ENCODE measurements around the gene R3HDM2.
"Not testable (repeated sequence)": the region's sequence is repeated elsewhere in the genome, so short reads cannot be mapped to it uniquely, and the experiment has no call there.

The R3HDM2 gene

DNA sequence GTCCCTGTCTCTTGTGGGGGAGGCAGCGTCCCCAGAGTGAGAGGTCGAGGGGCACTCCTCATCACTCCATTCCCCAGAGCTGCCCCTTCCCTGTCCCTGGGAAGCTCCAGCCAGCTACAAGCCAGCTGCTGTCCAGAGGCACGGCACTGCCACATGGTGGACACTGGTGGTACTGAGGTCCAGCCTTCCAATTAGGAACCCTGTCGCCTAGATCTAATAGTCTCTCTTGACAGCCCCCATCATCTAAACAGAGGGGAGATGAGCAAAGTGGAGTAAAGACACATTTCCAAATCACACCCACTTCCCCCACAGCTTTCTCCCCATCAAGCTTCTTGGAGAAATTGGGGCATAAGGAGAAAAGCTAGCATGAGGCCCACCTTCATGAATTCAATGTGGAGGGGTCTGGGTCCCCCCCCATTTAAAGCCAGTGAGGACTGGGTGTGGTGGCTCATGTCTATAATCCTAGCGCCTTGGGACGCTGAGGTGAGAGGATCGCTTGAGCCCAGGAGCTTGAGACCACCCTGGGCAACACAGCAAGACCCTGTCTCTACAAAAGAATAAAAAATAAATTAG lies 22.2 kb upstream of the R3HDM2 start:
- peak; percentile 88 for DNase-seq (ENCODE audit: low read depth, low spot score)

DNA sequence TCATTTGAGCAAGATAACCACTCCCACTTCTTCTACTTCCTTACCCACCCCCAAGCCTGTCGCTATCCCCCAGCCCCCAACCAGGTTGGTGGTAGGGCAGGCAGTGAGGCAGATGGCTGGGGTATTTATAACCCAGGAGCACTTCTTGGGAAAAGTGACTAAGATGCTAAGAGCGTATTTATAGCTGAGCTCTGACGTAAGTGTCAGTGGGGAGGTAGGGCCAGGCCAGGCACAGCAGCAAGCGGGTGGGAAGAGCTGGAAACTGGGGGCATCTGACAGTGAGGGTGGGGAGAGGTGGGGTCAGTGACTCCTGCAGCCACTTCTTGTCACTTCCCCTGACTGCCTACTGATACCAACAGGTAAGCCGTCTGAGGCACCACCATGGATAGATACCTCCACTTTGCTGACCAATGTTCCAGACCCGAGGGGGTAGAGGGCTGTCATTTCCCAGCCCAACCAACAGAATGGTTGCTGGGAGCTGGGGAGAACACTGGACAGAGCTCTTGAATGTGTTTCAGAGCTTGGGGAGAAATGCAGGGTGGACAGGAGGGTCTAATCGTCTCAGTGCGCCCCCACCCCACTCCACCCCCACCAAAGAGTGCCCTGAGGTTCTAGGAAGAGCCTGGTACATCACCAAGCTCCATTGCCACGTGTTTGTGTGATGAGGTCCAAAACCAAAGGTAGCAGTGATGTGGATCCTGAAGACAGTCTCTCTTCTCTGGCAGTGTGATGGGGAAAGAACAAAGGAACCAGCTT lies 21.5 kb upstream of the R3HDM2 start:
- peak; percentile 69 for DNase-seq (ENCODE audit: low read depth, low spot score)

DNA sequence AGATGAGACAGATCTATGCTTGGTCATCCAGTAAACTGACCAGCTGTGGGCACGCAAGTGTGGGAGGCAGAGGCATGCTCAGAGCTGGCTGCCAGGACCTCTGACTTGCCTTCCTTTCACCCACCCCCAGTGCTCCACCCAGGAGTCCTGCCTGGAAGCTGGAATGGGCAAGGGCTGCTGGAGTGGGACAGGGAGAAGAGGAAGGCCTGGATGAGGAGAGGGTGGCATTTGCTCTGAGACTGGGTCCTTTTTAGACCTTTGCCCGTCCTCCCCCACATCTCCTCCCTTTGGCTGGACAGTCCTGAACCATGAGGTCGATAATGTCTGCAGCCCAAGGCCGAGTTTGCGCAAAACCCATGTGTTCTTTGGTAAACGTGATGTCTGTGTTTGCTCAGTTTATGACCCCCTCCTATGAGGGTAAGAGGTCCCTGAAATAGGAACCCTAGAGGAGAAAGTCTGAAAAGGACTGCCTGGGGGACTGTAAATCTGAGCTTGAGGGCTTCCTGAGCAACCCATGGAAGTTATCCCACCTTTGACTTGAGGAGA lies 20.5 kb upstream of the R3HDM2 start:
- no peak for DNase-seq (ENCODE audit: low read depth, low spot score)

DNA sequence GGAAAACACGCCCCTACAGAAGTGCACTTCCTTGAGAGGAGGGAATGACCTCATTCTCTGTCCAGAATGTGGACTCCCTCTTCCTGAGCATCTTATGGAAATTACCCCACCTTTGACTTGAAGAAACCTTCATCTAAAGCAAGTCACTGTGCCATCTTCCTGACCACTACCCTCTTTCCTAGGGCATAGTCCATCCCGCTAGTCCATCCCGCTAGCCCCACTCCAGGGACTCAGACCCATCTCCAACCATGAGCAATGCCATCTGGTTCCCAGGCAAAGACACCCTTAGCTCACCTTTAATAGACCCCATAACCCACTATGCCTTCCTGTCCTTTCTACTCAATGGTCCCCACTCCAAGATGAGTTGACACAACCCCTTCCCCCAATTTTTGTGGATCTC lies 19.2 kb upstream of the R3HDM2 start:
- no peak for DNase-seq (ENCODE audit: low read depth, low spot score)

DNA sequence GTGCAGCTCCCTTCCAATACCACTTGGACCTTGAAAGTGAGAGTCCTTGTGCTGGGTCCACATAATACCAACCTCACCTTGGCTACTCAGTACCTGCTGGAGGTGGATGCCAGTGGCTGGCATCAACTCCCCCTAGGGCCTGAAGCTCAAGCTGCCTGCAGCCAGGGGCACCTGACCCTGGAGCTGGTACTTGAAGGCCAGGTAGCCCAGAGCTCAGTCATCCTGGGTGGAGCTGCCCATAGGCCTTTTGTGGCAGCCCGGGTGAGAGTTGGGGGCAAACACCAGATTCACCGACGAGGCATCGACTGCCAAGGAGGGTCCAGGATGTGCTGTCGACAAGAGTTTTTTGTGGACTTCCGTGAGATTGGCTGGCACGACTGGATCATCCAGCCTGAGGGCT lies 18.5 kb upstream of the R3HDM2 start:
- no peak for DNase-seq (ENCODE audit: low read depth, low spot score)

GRCh38 chr12:57448669-57449068 lies 17.8 kb upstream of the R3HDM2 start:
- no peak for DNase-seq (ENCODE audit: low read depth, low spot score)

DNA sequence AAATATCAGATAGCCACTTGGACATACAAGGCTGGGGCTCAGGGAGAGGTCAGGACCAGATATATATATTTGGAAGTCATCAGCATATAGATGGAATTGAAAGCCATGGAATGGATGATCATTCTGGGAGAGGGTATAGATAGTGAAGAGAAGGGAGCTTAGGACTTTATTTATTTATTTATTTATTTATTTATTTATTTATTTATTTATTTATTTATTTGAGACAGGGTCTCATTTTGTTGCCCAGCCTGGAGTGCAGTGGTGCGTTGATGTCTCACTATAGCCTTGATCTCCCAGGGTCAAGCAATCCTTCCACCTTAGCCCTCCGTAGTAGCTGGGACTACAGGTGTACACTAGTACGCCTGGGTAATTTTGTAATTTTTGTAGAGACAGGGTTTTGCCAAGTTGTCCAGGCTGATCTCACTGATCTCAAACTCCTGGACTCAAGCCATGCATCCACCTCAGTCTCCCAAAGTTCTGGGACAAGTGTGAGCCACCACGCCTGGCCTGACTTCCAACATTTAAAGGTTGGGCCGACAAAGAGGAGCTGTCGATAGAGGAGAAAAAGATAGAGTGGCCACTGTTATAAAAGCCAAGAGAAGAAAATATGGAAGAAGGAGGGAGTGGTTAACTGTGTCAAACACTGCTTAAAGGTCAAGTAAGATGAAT lies 15.6 kb upstream of the R3HDM2 start:
- no peak for DNase-seq (ENCODE audit: low read depth, low spot score)

- no peak for DNase-seq (ENCODE audit: low read depth, low spot score)
Measured at GRCh38 chr12:57444744-57445143, 13.9 kb upstream of the R3HDM2 start.

- not testable (repeated sequence) for DNase-seq (ENCODE audit: low read depth, low spot score)
Measured at GRCh38 chr12:57444337-57444736, 13.5 kb upstream of the R3HDM2 start.

- no peak for DNase-seq (ENCODE audit: low read depth, low spot score)
Measured at GRCh38 chr12:57441846-57442427, 11.1 kb upstream of the R3HDM2 start.

- DNase-seq (ENCODE audit: low read depth, low spot score) = not testable (repeated sequence)
Measured at GRCh38 chr12:57441393-57441792, 10.6 kb upstream of the R3HDM2 start.

GRCh38 chr12:57439762-57440266 lies 9.0 kb upstream of the R3HDM2 start:
- DNase-seq (ENCODE audit: low read depth, low spot score) = no peak

DNA sequence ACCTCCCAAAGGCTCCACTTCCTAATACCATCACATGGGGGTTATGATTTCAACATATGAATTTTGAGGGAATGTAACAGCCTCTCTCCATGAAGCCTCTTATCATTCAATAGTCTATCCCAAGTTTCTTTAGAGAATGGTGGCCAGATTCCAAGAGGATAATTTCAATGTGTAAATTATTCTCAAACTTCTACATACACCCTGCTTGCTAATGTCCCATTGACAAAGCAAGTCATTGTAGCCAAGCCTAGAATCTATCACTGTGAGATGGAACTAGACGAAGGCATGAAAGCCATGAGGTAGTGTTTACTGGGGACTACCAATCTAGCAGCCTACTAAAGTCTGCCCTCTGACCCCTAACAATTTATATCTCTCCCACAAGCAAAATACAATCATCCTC lies 7.6 kb upstream of the R3HDM2 start:
- DNase-seq (ENCODE audit: low read depth, low spot score) = no peak

GRCh38 chr12:57435293-57435692 lies 4.5 kb upstream of the R3HDM2 start:
- DNase-seq (ENCODE audit: low read depth, low spot score) = no peak

DNA sequence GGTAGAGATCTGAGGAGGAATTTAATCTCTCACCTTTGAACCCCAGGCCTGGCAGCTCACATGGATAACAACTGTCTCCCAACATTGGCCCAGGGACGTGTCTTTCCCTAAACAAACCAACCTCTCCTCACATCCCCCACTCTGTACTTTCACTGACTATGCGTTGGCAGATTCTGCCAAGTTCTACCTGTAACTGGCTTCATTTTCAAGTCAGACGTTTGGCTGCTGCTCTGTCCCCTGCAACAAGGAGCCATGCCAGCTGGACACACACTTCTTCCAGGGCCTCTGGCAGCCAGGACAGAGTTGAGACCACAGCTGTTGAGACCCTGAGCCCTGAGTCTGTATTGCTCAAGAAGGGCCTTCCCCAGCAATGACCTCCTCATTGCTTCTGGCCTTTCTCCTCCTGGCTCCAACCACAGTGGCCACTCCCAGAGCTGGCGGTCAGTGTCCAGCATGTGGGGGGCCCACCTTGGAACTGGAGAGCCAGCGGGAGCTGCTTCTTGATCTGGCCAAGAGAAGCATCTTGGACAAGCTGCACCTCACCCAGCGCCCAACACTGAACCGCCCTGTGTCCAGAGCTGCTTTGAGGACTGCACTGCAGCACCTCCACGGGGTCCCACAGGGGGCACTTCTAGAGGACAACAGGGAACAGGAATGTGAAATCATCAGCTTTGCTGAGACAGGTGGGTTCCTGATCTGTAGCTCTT lies 3.8 kb upstream of the R3HDM2 start, which contains the start of gene INHBC:
TSS of gene INHBC (plus strand) at position 268 of the 707 bp plus-strand sequence. CDS start at position 371, 103 bp downstream.
- DNase-seq (ENCODE audit: low read depth, low spot score) = no peak

GRCh38 chr12:57433370-57433769 lies 2.5 kb upstream of the R3HDM2 start:
- DNase-seq (ENCODE audit: low read depth, low spot score) = no peak

GRCh38 chr12:57431654-57432188 lies 878 bp upstream of the R3HDM2 start:
- DNase-seq (ENCODE audit: low read depth, low spot score) = no peak

GRCh38 chr12:57430112-57430930 lies 522 bp downstream of the R3HDM2 start:
- peak; percentile 45 for DNase-seq (ENCODE audit: low read depth, low spot score)

DNA sequence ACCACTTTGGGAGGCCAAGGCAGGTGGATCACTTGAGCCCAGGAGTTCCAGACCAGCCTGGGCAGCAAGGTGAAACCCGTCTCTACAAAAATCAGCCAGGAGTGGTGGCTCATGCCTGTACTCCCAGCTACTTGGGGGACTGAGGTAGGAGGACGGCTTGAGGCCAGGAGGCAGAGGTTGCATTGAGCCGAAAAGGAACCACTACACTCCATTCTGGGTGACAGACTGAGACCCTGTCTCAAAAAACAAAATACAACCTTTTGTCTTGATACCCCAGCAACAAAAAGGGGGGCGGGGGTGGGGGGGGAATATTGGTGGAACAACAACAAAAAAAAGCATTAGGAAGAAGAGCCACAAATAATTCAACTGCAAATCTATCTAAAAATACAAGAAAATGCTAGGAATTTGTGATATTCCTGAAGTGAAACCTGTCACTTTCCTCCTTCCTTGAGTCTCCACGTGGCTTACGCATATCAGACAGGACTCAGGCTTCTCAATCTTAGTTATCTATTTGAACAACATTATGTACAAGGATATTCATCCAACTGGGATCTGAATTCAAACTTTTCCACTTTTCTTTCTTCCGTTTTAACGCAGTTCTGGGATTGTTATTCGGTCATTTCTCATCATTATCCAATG lies 1.3 kb downstream of the R3HDM2 start:
- no peak for DNase-seq (ENCODE audit: low read depth, low spot score)

- no peak for DNase-seq (ENCODE audit: low read depth, low spot score)
Measured at GRCh38 chr12:57428965-57429364, 1.9 kb downstream of the R3HDM2 start.
